Metanephros (tissue), 2 donors: ENCODE data around the gene UTP20. TPM values are rescaled to one million over a fixed set of nuclear protein-coding genes. Genes with fewer than 3 reads are reported as not detected.

ENCODE experiments used
- small RNA-seq: library from RNA; depleted of rRNA; stranded (forward); fragments of <200 nt; gene quantifications from one replicate; pipeline ENCODE3, GENCODE V24; 2014; ENCODE audit warnings: low replicate concordance
- total RNA-seq: library from RNA; depleted of rRNA; stranded (reverse); fragments of >200 nt; gene quantifications from one replicate; pipeline ENCODE4 v1.2.3, GENCODE V29; 2014

UTP20 gene
- total RNA-seq, result 19.6 TPM

GRCh38 chr12:101280006-101280505 lies at the start of gene UTP20:
UTP20 (plus strand) TSS chr12:101280105; CDS start chr12:101280283, 178 bp downstream.

GRCh38 chr12:101407436-101408345 lies 127.8 kb downstream of the UTP20 start, which contains the start of gene ARL1:
ARL1 (minus strand) TSS chr12:101407772; CDS start chr12:101407645, 127 bp downstream.

Small RNAs within 50 kb of the gene (small RNA-seq; reads per million reads assigned to genes)
- not detected for gene RNU6-1068P
- gene RPS27P23, result not detected

Other genes with a start within 250 kb of the UTP20 start
- gene SLC5A8, start 69.9 kb upstream of the UTP20 start, total RNA-seq, result 21.5 TPM
- 97.3 TPM for gene ARL1, start 127.7 kb downstream of the UTP20 start, total RNA-seq
- 0.18 TPM for gene SPIC, start 195.2 kb downstream of the UTP20 start, total RNA-seq